Astrocyte (in vitro differentiated cells and primary cell): ENCODE data around the gene C6orf47. TPM values are rescaled to one million over a fixed set of nuclear protein-coding genes. Genes with fewer than 3 reads are reported as not detected.

ENCODE experiments used
- DNase-seq: peaks from one replicate; pipeline ENCODE4 v3.0.0-alpha.2; 2010; ENCODE audit warnings: low read depth
- FAIRE-seq: peaks from 2 replicates; lab custom pipeline; 2011; peaks lifted over from hg19 to GRCh38; lab: Jason Lieb, UNC
- H2AFZ ChIP-seq: 2 replicates; pipeline ENCODE4 v1.6.0; 2012; ENCODE audit warnings: low read depth, low read length, inconsistent platforms
- H3K27ac ChIP-seq: 2 replicates; pipeline ENCODE4 v1.5.1; 2011; ENCODE audit warnings: low read depth, low read length, inconsistent platforms
- H3K27me3 ChIP-seq: 2 replicates; pipeline ENCODE4 v1.6.0; 2011; ENCODE audit warnings: low read length, inconsistent platforms; ENCODE audit not compliant: insufficient read depth
- H3K36me3 ChIP-seq: 2 replicates; pipeline ENCODE4 v1.5.1; 2011; ENCODE audit warnings: low read length, inconsistent platforms; ENCODE audit not compliant: insufficient read depth
- H3K4me1 ChIP-seq: 2 replicates; pipeline ENCODE4 v1.5.1; 2011; ENCODE audit warnings: low read length, inconsistent platforms; ENCODE audit not compliant: insufficient read depth
- H3K4me2 ChIP-seq: 2 replicates; pipeline ENCODE4 v1.6.0; 2012; ENCODE audit warnings: low read length, inconsistent platforms
- H3K4me3 ChIP-seq: 2 replicates; pipeline ENCODE4 v1.5.1; 2011; ENCODE audit warnings: low read depth, mild to moderate bottlenecking, low read length, inconsistent platforms; ENCODE audit not compliant: insufficient read depth
- H3K79me2 ChIP-seq: 2 replicates; pipeline ENCODE4 v1.6.0; 2012; ENCODE audit warnings: mild to moderate bottlenecking, low read length, inconsistent platforms; ENCODE audit not compliant: insufficient read depth
- H3K9ac ChIP-seq: 2 replicates; pipeline ENCODE4 v1.6.0; 2012; ENCODE audit warnings: mild to moderate bottlenecking, low read length, inconsistent platforms
- H3K9me3 ChIP-seq: 2 replicates; pipeline ENCODE4 v1.5.1; 2012; ENCODE audit warnings: low read depth, mild to moderate bottlenecking, low read length, inconsistent platforms; ENCODE audit not compliant: insufficient read depth
- H4K20me1 ChIP-seq: 2 replicates; pipeline ENCODE4 v1.6.0; 2012; ENCODE audit warnings: low read length, inconsistent platforms; ENCODE audit not compliant: insufficient read depth
- H3K27ac Mint-ChIP-seq: one replicate; pipeline ENCODE4 v1.8.0; 2021; ENCODE audit warnings: mild to moderate bottlenecking, mixed read lengths; ENCODE audit not compliant: unreplicated experiment
- H3K27me3 Mint-ChIP-seq: one replicate; pipeline ENCODE4 v1.8.0; 2021; ENCODE audit warnings: low read depth, mixed read lengths; ENCODE audit not compliant: unreplicated experiment
- H3K36me3 Mint-ChIP-seq: one replicate; pipeline ENCODE4 v1.8.0; 2021; ENCODE audit warnings: low read depth, mixed read lengths; ENCODE audit not compliant: unreplicated experiment
- H3K4me1 Mint-ChIP-seq: one replicate; pipeline ENCODE4 v1.8.0; 2021; ENCODE audit warnings: low read depth, mixed read lengths; ENCODE audit not compliant: unreplicated experiment
- H3K4me3 Mint-ChIP-seq: one replicate; pipeline ENCODE4 v1.8.0; 2021; ENCODE audit warnings: mild to moderate bottlenecking, moderate library complexity, mixed read lengths; ENCODE audit not compliant: unreplicated experiment
- H3K9me3 Mint-ChIP-seq: one replicate; pipeline ENCODE4 v1.8.0; 2021; ENCODE audit warnings: mild to moderate bottlenecking, mixed read lengths; ENCODE audit not compliant: unreplicated experiment
- EZH2 ChIP-seq: IDR thresholded peaks from 2 replicates; pipeline ENCODE4 v1.6.1; 2012; ENCODE audit warnings: mild to moderate bottlenecking, low read length, inconsistent platforms; ENCODE audit not compliant: insufficient read depth
- total RNA-seq: library from RNA; stranded (reverse); gene quantifications from 2 replicates; pipeline ENCODE4 v1.2.1, GENCODE V29; 2021
- TF ChIP-seq, protein P1 (sequence below): IDR thresholded peaks from 2 replicates; pipeline ENCODE4 v1.5.1; 2011; ENCODE audit warnings: low read depth, mild to moderate bottlenecking, inconsistent platforms, low read length, moderate library complexity; ENCODE audit not compliant: insufficient read depth

Gene C6orf47
- total RNA-seq, 1 donor from 2014 or later, result 14.7 TPM

GRCh38 chr6:31614684-31615578, 45.6 kb downstream of the C6orf47 start, which contains the start of gene AIF1:
Gene AIF1 (plus strand): TSS chr6:31615234. CDS start chr6:31615330, 96 bp downstream.
- H3K27me3 ChIP-seq, result no peaks in the 10 kb centered on the region
- Mint-ChIP-seq H3K9me3 (no peaks in the 10 kb centered on the region), H3K36me3 (no peaks in the 10 kb centered on the region), H3K27me3 (peaks cover 6% of the 10 kb centered on the region), H3K4me1 (peaks cover 5% of the 10 kb centered on the region), H3K4me3 (no peak within 1 kb of the TSS), H3K27ac (no peak within 1 kb of the TSS)
- H3K9ac ChIP-seq, result no peak within 1 kb of the TSS
- no peaks in the 10 kb centered on the region for H3K79me2 ChIP-seq
- H3K4me2 ChIP-seq, result no peak within 1 kb of the TSS
- H3K36me3 ChIP-seq, result no peaks in the 10 kb centered on the region
- H3K27ac ChIP-seq, result no peak within 1 kb of the TSS
- no peak for TF ChIP-seq EZH2
- TF ChIP-seq, protein P1, sequence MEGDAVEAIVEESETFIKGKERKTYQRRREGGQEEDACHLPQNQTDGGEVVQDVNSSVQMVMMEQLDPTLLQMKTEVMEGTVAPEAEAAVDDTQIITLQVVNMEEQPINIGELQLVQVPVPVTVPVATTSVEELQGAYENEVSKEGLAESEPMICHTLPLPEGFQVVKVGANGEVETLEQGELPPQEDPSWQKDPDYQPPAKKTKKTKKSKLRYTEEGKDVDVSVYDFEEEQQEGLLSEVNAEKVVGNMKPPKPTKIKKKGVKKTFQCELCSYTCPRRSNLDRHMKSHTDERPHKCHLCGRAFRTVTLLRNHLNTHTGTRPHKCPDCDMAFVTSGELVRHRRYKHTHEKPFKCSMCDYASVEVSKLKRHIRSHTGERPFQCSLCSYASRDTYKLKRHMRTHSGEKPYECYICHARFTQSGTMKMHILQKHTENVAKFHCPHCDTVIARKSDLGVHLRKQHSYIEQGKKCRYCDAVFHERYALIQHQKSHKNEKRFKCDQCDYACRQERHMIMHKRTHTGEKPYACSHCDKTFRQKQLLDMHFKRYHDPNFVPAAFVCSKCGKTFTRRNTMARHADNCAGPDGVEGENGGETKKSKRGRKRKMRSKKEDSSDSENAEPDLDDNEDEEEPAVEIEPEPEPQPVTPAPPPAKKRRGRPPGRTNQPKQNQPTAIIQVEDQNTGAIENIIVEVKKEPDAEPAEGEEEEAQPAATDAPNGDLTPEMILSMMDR, result no peak
- no peak for DNase-seq
- H4K20me1 ChIP-seq, result no peaks in the 10 kb centered on the region
- no peak for FAIRE-seq
- no peak within 1 kb of the TSS for H2AFZ ChIP-seq
- H3K4me3 ChIP-seq, result no peak within 1 kb of the TSS
- no peaks in the 10 kb centered on the region for H3K4me1 ChIP-seq
- no peaks in the 10 kb centered on the region for H3K9me3 ChIP-seq

DNA sequence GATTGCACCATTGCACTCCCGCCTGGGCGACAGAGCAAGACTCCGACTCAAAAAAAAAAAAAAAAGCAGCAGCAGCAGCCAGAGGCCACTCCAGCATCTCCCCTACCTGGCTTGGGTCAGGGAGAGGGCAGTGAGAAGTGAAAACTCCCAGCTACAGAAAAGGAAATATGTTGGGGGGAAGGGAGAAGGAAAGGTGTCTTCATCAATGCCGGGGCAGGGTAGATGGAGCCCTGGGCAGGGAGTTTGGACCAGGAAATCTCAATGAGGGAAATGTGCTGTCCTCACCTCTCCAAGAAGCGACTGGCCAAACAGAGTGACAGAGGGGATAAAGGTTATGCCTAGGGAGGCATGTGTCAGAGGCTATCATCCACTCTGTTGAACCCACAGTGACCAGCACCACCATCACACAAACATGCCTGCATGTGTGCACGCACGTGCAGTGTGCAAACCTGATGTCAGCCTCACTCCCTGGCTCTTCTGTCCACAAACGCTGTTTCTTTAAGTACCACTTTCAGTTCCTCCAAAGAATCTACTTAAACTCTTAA, 46.4 kb downstream of the C6orf47 start:
- no peak for TF ChIP-seq EZH2
- TF ChIP-seq, protein P1, result no peak
- peaks cover 6% of the 10 kb centered on the region for H3K27me3 Mint-ChIP-seq

More for the DNA sequence above, 46.4 kb downstream of the C6orf47 start:
- Histone ChIP-seq H3K79me2 (no peaks in the 10 kb centered on the region), H3K4me2 (no peak overlapping the region), H2AFZ (no peak overlapping the region), H3K36me3 (no peaks in the 10 kb centered on the region), H3K27me3 (no peaks in the 10 kb centered on the region), H4K20me1 (no peaks in the 10 kb centered on the region), H3K27ac (no peak overlapping the region), H3K9ac (no peak overlapping the region), H3K4me1 (no peaks in the 10 kb centered on the region), H3K9me3 (no peaks in the 10 kb centered on the region), H3K4me3 (no peak overlapping the region)
- FAIRE-seq (no peak), DNase-seq (no peak)
- no peaks in the 10 kb centered on the region for H3K9me3 Mint-ChIP-seq
- no peaks in the 10 kb centered on the region for H3K36me3 Mint-ChIP-seq
- peaks cover 5% of the 10 kb centered on the region for H3K4me1 Mint-ChIP-seq
- no peak overlapping the region for H3K27ac Mint-ChIP-seq
- no peak overlapping the region for H3K4me3 Mint-ChIP-seq
